HG02970 (cell line): ENCODE results near the gene FKBP1A.
A peak's percentile ranks its signal among the peaks of the same experiment; 100 is the strongest.

ENCODE experiments used
- ATAC-seq: cut with Tn5 transposase; IDR thresholded peaks from one replicate; pipeline ENCODE4 v1.9.1; 2021; ENCODE audit warnings: mild to moderate bottlenecking, moderate library complexity, moderate number of reproducible peaks; ENCODE audit not compliant: unreplicated experiment, low FRiP score

FKBP1A gene

DNA sequence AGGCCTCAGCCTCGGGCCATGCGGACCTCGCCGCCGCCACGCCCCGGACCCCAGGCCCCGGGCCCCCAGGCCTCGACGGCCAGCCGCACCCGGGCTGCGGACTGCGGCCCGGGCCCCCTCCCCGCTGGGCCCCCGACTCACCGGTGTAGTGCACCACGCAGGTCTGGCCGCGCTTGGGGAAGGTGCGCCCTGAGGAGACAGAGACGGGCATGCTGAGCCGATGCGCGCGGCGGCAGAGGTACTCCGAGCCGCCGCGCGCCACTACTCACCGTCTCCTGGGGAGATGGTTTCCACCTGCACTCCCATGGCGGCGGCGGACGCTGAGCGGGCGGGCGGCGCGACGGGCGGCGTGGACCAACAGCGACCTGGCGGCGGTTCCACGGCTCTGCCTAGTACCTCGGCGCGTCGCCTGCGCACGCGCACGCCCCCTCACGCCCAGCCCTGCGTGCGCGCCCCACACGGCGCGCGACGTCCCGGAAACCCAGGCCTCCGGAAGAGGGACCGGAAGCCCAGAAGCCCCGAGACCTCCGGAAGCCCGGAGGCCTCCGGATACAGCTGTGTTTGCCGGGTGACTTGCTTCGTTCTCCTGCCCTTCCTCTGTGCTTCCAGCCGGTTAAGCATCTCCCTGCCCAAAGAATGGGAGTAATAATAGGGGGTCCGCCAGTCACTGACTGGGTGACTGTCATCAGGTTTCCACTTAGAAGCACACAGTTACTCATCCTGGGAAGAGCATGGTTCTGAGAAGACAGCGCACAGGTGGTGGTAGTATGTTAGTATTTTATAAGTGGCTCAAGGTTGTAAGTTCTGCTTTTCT is at the start of gene FKBP1A:
Gene FKBP1A (minus strand): TSS at position 362 of the 814 bp plus-strand sequence. CDS start 56 bp downstream, at position 306.
- peak; percentile 92 for ATAC-seq

DNA sequence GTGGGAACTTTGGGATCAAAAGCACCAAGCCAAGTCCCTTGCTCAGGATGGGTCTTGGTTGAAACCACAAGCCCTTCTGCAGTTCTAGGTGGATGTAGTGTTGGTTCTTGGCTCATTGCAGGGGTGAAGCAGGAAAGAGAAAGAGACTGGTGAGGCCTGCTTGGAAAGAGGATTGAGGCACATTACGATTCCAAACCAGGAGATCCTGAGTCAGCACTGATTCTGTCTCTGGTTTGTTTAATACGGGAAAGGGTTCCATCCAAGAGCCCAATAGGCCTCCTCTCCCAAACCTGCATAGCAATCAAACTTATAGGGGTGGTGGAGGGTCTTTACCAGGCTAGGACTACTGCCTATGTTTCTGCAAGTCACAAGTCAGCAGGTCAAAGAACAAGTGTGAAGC is 49.5 kb upstream of the FKBP1A start:
- no peak for ATAC-seq

DNA sequence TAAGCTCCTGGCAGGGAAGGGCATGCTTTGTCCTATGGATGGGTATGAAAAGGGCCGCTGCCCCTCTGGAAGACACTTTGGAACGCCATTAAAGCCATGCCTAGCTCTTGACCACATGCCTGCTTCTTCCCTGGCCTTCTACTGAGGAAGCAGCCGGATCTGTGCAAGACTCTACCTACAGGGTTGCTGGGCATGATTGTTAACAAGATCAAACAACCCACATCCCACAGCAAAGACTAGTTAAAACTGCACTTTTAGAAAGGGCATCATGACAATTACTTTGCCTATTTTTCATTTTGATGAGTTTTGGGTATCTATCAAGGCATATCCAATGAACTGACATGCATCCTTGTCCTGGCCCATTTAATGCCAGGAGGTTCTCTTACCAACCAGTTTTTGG is 48.3 kb upstream of the FKBP1A start:
- no peak for ATAC-seq

DNA sequence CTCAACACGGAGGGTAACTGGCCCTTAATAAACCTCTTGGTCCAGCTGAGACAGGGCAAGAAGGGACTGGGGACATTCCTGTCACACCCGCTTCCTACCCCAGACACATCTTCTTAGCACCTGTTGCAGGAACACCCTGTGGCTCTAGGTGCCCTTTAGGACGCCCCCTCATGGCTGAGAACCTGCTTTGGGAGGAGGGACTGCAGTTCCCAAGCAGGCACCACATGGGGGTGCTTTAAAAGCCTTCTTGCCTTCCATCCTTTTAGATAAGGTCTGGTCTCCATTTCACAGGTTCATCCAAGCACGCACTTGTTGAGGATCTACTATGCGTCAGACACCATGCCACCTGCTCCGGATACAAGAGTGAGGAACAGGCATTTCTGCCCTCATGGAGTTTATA is 47.2 kb upstream of the FKBP1A start:
- ATAC-seq: no peak

DNA sequence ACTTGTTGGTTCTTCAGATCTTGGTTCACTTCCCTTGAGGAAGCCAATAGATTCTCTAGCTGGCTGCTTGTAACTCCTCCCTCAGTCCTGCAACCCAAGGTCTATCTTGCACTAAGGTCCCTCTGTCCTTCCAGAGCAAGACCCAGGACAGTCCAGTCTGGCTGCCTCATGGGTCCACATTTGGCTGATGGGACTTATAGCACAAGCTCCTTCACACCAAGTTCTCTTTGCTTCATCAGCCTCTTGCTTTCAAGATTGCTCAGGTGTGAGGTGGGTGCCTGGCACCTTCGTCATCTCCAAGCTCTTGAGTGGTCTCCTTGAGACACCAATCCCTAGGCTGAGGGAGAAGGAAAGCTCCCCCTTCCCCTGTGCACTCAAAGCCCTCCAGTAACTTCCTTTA is 45.5 kb upstream of the FKBP1A start:
- ATAC-seq: no peak

DNA sequence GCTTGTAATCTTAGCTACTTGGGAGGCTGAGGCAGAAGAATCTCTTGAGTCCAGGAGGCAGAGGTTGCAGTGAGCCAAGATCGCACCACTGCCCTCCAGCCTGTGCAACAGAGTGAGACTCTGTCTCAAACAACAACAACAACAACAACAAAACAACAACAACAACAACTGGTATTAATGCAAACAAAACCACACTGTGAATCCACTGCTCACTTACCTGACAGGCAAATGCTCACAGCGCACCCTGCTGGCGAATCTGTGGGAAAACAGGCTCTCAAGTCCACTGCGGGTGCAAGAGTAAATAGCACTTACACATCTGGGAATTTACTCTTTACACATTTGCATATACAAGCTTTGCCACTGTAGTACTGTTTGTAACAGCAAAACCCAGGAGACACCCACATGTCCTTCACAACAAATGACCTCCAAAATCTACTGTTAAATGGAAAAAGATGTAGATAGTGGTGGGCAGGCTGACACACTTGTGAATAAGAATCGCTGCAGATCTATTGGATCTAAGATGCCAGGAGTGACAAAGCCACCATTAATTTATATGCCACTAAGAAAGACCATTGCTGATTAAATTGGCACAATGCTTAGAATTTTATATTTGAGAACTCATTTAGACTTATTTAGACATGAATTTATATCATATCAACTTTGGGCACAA is 44.5 kb upstream of the FKBP1A start:
- ATAC-seq: no peak

DNA sequence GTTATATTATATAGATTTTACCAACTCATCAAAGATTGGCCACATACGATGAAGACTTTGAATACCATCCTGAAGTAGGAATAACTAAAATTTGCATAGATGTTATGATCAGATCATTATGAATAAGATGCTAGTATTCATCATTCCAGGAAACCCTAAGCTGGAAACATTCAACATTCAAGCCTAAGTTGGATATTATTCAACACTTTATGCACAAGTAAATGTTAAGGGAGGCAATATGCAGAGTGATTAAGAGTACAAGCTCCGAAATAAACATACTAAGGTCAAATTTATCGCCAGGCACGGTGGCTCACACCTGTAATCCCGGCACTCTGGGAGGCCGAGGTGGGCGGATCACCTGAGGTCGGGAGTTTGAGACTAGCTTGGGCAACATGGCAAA is 43.4 kb upstream of the FKBP1A start:
- ATAC-seq: no peak

DNA sequence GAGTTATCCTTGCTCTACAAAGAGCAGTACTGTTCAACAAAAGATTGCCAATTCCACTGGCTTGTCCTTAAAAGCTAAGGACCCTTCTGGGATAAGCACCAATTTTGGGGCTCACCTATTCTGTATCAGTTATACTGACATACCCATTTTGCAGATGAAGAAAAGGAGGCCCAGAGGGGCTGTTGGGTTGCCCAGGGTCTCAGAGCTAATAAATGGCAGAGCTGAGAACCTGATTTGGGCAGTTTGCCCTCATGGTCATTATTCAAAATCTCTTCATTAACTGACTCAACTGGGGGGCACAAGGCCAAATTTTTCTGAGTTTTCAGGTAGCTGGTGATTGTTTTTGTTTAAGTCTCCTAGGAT is 42.5 kb upstream of the FKBP1A start:
- no peak for ATAC-seq

DNA sequence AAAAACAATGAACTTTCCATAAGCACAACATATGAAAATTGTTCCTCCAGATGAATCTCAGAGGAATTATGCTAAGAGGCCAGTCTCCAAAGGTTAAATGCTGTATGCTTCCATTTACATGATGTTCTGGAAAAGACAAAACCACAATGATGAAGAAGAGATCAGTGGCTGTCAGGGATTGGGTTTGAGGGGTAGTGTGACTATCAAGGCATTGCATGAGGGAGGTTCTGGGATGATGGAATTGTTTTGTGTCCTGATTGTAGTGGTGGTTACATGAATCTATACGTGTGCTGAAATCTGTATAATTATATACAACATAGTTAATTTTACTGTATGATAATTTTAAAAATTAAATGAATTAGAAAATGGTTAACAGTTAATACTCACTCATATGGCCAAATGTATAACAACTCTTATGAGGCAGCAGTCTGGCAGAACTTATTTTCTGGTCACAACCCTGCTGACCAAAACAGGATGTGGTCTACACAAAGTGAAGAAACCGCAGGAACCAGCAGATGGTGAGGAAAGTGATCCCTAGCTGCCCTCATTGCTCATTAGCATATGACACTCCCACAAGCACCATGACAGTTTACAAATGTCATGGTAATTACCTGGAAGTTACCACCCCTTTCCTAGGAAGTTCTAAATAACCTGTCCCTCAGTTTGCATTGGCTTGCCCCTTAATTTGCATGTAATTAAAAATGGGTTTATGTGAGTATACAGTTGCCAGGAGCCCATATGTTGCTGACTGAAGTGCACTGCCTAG is 41.9 kb upstream of the FKBP1A start:
- ATAC-seq: peak; percentile 82

DNA sequence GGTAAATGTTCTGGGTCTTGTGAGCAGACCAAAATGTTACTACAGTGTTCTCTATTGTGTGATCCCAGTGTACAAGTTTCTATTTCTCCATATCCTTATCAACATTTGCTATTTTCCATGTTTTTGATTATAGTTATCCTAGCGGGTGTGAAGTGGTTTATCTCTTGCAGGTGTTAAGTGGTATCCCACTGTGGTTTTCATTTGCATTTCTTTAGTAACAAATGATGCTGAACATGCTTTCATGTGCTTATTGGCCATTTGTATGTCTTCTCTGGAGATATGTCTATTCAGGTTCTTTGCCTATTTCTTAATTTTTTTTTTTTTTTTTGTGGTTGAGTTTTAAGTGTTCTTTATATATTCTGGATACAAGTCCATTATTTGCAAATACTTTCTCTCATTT is 38.3 kb upstream of the FKBP1A start:
- no peak for ATAC-seq

DNA sequence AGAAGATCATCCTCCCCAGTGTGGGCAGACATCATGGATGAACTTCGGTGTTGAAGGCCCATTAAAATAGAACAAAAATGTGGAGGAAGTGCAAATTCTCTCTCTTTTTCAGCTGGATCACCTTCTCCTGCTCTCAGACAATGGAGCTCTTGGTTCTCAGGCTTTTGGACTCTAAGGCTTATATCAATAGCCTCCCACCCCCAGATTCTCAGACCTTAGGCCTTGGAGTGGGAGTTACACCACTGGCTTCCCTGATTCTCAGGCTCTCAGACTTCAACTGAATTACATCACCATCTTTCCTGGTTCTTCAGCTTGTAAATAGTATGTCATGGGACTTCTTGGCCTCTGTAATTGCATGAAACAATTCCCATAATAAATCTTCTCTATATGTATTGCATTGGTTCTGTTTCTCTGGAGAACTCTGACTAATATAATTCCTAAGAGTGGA is 37.2 kb upstream of the FKBP1A start:
- ATAC-seq: no peak

DNA sequence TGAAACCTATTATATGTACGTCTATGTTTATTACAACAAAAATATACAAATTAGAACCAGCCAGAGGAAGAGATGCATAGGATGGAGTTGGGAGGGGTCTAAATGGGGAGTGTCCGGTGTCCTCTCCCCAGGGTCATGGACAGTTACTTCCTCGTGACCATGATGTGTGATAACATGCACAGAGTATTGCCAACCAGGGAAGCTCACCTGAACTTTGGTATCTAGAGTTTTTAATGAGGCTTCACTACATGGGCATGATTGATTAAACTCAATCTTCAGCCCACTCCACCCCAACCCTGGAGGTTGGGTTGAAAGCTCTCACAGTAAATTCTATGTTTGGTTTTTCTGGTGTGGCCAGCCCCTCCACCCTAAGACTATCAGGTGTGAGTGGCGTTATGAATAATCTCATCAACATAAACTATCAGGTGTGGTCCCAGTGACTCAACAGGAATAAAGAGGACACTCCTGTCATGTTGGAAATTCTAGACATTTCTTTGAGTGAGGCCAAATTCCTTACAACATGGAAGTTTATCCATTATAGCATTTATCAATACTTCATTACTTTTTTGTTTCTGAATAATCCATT is 36.4 kb upstream of the FKBP1A start:
- ATAC-seq: no peak

DNA sequence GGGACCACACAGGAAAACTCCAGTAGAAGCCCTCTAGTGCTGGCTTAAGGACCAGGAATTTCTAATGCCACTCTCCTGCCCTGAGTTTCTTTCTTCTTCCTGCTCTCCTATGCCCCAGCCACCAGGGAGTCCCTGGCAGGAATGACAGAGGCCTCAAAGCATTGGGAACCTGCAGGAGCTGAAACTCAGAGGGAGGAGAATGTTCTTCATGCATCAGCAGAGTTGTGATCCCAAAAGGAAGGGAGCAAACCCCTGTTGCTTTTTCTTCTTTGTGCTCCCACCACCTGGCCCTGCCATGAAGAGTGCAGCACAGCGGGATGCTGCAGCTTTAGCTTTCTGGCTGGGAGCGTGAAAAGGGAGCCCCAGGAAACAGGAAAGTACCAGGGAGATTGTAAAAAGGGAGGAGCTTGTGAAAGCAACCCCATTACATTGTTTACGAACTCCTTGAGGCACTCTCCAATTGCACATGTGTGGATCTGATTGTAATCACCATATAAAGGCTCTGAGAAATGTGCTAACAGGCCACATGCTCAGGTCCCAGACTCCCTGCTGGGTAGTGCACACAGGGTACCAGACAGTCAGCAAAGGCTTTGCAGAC is 34.7 kb upstream of the FKBP1A start:
- no peak for ATAC-seq

DNA sequence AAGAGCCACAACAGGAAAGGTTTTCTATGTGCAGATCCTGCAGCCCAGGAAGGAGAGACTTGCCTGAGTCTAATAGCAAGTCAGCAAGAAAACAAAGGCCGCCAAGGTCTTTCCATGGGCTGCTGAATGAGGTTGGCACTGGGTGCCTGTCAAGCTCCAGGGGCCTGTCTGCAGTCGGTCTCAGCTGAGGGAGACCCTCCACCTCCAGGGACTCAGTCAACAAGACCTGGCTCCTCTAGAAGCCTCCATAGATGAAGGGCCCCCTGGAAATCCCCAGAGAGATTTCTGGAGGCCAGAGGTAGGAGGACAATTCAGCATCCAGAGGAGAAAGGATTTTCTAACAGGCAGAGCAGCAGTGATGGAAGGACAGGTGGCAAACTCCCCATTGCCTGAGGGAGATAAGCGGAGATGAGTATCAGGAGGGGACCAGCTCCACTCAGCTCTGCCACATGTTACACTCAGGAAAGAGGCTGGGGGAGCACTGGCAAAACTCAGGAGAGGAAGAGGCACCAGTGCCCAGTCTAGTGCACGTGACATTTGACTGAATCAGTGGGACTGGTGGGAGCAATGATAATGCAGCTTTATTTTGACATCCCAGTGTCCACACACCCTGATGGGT is 33.5 kb upstream of the FKBP1A start:
- no peak for ATAC-seq

DNA sequence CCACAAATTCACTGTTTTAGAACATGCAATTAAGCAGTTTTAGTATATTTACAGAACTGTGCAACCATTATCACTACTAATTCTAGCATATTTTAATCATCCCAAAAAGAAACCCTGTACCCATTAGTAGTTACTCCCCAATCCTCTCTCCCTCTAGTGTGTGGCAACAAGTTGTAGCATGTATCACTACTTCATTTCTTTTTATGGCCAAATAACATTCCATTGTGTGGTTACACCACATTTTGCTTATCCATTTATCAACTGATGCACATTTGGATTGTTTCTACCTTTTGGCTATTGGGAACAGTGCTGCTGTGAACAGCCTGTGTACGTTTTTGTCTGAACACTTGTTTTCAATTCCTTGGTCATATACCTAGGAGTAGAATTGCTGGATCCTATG is 31.5 kb upstream of the FKBP1A start:
- no peak for ATAC-seq

DNA sequence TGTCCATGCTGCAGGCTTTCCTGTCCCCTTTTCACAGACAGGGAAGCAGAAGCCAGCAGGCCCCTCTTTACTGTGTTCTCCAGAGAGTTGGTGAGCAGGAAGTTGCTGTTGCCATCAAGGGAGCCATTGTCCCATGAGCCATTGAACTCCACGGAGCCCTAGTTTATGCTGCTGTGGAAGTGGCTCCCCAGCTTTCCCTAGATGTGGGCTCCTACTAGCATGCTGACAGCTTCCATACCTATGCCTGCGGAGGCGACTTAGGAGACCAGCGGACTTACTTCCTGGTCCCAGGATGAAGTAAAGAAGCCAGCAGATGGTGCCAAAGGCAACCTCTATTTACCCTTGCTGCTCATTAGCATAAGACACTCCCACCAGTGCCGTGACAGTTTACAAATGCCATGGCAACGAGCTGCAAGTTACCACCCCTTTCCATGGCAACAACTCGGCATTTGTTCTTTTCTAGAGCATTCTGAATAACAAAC is 30.8 kb upstream of the FKBP1A start:
- no peak for ATAC-seq

DNA sequence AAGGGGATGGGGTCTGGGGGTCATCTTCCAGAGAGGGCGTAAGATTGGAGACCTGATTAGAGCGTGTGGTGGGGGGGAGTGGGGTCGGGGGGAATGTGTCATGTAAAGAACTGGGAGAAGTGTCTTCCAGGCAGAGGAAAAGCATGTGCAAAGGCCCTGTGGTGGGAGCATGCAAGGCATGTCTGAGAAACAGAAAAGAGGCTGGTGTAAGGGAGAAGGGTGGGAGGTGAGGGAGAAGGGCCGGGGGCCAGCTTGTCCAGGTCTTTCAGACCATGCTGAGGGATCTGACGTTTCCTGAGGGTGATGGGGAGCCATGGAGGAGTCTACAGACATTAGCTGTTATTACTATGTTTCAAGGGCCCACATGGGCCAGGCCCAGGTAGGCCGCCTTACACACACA is 30.4 kb upstream of the FKBP1A start:
- no peak for ATAC-seq

DNA sequence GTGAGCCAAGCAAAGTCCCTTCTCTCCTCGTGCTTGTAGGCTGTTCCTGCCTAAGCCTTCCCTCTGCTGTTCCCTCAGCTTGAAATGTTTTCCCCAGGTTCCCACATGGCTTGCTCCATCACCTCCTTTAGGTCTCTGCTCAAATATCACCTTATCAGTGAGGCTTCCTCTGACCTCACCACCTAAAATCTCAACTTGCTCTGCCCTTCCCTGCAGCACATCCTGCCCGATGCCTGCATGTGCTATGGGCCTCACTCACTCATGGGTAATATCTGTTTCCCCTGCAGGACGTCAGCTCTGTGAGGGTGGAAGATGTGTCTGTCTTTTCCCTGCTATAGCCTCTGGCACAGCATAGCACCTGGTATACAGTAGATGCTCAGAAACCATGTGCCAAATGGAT is 29.9 kb upstream of the FKBP1A start:
- ATAC-seq: no peak

DNA sequence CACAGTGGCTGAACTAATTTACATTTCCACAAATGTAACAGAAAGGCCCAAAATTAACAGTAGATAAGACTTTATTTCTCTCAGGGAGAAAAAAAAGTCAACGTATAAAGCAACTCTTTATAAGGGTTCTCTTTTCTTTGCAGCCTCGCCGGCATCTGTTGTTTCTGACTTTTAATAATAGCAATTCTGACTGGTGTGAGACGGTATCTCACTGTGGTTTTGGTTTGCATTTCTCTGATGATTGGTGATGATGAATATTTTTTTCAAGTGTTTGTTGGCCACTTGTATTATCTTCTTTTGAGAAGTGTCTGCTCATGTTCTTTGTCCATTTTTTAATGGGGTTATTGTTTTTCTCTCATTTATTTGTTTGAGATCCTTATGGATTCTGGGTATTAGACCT is 27.2 kb upstream of the FKBP1A start:
- ATAC-seq: no peak

DNA sequence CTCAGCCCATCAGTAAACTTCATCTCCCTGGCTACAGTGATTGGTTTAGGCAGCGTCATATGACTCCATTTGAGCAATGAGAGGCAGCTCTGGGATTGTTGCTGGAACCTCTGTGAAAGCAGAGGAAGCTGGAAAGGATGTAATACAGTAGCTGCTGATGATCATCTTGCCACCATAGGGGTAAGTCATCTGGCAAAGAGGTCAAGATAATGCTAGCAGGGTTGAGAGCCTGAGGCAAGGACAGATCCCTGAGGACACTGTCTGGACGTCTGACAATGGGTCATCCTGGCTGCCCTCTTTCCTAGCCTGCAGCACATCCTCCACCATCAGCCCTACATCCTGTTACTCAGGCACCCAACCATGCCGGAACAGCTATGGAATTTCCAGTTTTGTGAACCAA is 25.5 kb upstream of the FKBP1A start:
- ATAC-seq: no peak
